NCI-H1092 treated with DMSO at 0.1 percent for 48 hours (cell line): ENCODE results near the gene RASD2.

Experiments used
- DNase-seq: peaks from one replicate; lab custom pipeline; 2025; lab: John Stamatoyannopoulos, UW

Gene RASD2

DNA sequence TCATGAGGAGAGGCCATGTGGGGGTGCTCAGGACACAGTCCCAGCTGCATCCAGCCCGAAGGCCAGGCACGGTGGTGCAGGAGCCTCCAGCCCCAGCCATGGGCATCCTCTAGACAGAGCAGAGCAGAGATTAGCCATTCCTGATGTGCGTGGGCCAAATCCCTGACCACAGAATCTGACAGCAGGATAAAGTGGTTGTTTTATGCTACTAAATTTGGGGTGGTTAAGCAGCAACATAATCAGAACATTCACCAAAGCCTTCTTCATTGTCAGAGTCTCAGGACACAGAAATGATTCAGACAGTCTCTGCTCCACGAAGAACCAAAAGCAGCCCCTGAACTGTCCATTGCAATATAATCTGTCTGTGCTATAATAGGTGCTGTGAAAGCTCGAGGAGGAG lies 19.7 kb downstream of the RASD2 start:
- DNase-seq = no peak

DNA sequence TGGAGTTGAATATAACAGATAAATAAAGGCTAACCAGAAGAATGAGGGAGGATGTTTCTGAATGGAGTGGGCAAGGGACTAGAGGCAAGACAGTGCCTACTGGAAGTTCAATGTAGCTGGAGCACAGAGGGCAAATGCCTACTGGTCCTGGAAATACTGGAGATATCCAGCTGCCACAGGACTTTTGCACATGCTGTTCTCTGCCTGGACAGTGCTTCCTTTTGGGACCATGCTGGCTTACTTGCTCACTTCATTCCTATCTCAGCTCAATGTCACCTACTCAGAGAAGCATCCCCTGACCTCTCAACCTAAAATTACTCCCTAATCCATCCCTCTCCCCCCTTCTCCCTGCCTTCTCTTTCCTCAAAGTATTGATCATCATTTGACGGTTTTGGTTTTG lies 20.2 kb downstream of the RASD2 start:
- DNase-seq = no peak

DNA sequence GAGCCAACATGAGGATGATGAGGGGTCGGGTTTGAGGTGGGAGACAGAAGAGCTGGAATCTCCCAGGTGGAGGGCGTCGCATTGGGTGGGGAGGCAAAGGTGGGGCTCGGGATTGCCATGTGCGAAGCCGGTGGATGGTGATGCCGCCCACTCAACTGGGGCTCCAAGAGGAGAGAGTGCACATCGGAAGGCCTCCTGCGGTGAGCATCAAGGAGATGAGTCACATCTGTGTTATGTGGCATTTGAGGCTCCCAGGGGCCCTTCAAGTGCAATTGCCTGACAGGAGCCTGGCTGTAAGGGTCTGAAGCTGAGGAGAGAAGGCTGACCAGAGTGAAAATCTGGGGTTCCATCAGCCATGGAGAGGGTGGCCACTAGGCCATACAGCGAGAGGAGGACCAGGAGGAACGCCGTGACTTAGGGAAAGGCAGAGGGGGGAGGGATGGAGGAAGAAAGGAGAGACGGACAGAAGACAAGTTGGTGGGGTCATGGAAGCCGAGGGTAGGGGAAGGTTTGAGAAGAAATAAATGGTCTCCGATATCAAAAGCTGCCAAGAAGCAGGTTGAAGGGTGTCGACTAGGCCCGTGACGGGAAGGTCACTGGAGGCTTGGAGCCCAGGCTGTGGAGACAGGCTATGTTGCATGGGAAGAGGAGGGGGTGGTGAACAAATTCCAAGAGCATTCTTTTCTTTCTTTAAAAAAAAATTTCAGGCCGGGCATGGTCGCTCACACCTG lies 21.3 kb downstream of the RASD2 start:
- DNase-seq = no peak

DNA sequence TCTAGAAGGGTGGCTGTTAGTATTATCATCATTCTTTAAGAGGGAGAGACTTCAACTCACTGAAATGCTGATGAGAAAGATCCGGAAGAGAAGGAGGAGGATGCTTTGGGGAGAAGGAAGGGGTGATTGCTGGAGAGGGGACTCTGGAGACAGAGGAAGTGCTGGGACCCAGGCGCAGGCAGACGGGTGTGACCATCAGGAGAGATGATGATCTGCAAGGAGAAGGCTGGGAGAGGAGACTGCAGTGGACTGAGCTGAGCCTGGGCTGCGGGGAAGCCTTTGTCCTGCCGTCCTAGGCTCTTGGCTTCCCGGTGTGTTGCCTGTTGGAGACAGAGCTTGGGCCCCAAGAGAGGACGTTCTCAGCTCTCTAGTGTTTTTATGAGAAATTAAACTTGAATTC lies 22.6 kb downstream of the RASD2 start:
- no peak for DNase-seq

DNA sequence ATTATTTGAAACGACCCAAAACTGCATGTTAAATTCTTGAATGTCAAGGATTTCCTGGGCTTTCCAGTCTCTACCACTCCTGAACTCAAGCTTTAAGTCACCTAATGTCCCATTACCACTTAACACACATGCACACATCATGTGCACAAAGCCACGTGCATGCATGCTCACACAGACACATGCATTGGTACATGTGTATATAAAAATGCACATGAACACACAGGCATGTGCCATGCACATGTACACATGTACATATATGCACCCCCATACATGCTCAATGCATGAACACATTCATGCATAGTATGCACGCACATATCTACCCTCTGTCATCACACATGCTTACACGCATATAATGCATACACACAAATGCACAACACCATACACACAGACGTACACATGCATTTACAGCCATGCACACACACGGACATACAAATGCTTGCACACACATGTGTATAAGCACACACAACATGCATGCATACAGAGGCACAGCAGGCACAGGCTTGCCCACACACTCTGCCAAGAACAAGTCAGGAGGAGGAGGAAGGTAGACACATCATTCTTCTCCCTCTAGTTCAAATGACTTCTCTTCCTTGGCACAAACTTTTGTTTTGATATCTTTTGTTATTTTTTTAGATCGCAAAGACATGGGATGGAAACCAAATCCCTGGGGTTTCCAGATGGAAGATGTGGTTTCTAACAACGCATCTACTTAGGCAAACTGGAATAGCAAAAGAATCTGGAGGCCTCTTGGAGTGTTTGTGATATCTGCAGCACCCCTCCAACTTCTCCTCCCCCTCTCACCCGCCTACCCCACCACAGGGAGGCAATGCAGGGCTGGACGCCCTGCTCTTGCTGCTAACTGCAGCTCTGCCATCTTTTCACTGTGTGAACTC lies 24.6 kb downstream of the RASD2 start:
- DNase-seq = no peak

DNA sequence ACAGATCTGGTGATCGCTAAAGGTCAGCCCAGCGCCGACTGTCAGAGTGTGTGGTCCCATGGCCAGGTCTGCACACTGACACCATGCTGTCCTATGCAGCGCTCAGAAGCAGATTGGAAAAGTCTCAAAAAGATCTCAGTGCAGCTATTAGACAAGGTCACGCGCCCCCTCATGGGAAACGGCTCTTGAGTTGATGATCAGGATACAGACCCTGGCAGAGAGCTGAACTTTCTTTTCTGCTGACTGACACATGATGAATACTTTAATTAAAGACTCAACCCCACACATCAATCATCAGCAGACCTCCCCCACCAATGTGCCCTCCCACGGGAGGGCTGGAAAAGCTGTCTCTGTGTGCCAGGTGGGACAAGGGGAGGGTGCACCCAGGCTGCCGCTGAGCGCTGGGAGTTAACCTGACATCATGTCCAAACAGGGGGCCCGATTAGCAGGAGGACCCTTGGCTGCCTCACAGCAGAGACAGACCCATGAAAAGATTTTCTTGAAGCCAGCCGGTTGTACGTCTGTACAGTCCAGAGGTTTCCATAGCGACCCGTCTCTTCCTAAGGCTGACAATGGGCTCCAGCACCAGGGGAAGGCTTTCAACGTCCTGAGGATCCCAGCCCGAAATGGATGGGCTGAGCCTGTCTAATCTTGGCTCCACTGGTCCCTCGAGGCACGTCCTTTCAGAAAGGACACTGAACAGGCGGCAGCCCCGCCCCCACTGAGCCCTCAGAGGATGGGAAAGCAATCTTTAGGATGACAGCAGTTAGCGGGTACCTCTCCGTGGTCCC lies 26.9 kb downstream of the RASD2 start:
- peak; percentile 27 for DNase-seq

DNA sequence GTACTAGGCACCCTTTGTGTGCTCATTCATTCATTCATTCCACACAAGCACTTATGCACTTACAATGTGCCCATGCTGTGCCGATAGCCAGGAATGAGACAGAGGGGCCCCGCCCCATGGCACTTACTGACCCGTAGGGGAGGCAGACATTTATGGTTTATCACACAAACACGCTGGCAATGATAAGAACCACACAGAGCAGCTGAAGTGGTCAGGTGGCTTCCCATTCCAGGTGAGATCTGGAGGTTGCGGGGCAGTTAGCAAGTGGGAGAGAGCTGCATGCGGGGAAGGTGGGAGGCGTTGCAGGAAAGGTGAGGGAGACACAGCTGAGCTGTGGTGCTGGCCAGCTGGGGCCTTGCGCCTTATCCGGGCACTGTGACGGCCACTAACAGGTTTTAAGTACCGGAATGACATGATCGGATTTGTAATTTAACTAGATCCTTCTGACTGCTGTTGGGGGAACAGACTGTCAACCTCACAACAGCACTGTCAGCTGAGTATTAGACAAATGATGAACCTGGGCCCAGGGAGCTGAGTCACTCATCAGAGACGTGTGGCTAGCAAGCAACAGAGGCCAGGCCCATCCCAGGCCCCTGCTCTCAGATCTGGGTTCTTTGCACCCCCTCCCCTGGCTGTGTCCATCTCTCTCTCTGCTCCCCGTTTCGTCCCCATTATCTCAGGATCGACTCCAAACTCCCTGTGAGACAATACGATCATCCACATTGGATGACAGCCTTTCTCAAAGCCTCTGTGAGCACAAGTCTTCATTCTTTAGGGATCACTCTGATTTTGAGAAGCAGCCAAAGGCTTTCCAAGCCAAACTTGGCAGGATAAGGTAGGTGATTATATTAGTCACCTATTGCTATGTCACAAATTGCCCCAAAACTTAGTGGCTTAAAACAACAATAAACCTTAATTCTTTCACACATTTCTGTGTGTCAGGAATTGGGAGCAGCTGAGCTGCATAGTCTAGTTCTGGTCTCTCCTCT lies 28.4 kb downstream of the RASD2 start:
- no peak for DNase-seq

DNA sequence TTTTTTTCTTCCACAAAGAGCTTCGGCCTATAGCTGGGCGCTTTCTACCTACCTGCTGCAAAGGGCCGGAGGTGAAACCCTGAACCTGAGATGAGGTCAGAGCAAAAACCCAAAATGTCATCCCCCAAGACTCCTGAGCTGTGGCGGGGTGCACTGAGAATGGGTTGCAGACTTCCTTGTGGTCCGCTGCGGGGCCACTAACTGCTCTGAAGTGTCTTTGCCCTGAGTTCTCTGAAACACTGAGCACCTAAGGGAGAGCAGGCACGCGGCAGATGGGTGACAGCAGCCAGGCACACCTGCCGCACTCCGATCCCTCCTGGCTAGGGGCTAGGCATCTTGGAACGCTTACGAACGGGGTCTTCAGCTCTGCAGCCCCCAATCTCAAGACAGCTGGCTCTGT lies 29.3 kb downstream of the RASD2 start:
- no peak for DNase-seq

DNA sequence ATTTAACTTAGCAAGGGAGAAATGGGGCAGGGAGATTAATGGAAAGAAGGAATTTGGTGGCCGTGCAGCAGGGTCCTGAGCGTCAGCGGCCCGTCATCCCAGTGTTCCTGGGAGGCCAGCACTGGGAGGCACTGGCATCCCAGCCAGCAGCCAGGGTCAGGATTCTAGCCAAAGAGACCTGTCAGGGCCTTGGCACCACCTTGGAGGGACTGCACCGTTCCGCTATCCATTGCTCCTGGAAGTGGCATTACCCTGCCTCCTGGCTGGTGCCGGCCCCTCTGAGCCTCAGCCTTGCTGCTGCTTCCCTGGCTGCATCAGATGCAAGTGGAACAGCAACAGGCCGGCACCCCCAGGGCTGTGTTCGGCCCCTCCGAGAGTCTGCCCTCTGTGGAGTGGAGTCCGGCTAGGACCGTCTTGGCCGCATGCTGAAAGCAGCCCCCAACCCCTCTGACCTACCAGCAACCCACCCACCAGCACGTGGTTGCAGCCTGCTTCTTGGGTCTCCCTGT lies 30.1 kb downstream of the RASD2 start:
- no peak for DNase-seq

DNA sequence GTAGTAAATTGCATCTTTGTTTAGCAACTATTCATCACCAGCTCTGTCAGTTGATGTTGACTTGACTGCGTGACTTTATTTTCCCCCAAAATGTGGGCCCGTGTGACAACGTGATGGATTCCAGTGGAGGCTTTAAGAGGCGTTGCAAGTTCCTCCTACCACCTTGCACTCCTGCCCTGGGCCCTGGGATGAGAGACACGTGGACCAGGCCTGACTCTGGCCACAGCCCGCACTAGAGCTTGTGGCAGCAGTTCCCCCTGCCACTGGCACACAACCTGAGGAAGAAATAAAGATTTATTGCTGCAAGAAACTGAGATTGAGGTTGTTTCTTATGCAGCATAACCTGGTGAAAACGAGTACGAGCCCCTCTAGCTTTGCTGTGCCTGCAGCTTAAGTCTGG lies 31.9 kb downstream of the RASD2 start:
- no peak for DNase-seq

DNA sequence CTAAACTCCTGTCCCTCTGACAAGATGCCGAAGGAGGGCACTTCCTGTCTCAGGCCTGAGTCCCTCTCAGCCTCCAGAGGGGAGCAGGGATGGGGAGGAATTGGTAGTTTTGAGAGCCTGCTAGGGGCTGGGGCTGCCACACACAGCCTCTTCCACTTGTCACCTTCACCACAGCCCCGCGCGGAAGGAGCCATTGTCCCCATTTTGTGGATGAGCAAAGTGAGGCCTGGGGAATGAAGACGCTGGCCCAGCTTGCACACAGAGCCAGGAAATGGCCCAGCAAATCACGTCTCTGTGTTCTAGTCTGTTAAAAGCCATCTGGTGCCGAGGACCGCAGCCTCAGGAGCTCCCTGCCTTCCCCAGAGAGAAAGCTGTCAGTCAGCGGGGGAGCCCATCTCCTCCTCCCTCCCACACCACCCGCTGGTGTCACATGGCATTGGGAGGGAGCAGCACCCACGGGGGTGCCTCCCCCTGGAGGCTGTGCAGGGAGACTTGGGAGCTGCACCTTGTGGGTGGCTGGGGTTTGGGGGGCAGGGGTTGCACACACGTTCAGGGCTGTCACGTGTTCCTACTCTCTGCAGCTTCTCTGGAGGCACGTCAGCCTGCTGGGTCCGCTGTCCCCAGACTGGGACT lies 34.6 kb downstream of the RASD2 start:
- no peak for DNase-seq

DNA sequence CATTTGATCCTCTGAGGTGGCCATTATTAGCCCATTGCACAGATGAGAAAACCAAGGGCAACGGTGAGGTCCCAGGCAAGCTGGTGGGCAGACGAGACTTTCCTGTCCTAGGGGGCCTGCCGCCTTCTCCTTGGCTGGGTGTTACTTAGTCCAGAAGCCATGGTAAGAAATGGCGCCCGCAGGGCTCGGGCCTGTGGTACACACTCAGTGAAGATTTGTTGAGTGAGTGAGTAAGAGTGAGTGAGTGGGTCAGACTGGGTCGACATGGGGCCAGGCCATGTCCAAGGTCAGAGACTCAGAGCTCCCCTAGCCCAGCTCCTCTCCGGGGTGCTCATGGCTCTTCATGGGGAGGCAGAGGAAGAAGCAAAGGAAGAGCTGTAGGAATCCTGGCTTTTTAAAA lies 36.0 kb downstream of the RASD2 start:
- DNase-seq = no peak

DNA sequence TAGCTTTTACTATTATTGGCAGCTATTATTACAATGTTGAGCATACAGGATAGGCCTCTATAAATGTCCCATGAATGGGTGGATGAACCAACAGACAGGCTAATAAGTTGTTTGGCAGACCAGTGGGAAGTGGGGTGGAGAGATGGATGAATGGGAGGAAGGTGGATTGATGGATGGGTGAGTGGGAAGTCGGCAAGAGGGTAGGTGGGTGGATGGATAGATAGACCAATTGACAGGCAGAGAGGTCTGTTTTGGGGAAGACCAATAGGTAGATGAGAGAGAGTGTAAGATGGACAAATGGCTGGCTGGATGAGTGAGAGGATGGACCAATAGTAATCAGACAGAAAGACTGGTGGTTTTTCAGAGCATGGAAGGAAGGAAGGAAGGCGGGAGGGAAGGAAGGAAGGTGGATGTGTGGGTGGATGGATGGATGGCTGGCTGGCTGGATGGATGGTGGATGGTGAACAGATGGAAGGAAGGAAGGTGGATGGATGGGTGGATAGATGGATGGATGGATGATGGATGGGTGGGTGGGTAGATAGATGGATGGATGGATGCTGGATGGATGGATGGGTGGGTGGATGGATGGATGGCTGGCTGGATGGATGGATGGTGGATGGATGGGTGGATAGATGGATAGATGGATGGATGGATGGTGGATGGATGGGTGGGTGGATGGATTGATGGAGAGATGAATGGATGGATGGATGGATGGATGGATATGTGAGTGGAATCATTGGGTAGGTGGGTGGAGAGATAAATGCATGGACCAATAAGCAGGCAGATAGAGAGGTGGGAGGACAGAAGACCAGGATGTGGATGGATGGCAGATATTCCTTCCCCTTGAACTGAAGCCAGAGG lies 37.4 kb downstream of the RASD2 start:
- DNase-seq = no peak

DNA sequence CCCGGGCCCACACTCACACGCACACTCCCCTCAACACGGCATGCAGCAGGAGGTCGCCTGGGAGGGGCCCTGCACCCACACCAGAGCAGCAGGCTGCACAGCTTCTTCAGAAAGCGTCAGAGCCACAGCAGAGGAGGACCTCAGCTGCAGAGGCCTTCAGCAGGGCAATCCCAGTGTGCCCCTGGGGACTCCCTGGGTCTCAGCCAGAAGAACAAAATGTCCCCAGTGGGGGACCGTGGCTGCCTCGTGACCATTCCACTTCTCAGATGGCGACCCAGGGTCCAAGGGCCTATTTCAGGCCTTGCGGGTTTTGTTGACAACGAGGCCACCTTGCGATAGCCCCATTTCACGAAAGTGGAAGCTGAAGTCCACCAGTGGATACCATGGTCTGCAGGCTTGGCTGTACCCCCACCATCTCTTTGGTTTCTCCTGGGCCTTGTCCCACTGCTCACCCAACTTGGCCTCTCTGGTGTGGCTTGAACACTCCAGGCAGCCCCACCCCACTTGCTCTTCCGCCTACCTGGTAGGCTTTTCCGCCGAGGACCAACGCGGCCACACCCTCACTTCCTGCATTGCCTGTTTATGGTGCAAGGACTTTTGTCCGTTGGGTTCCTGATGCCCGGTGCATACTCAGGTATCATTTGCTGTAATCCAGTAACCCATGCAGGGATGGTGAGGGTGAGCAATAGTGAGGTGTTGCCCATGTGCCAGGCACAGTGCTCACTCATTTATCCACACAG lies 38.4 kb downstream of the RASD2 start:
- no peak for DNase-seq

DNA sequence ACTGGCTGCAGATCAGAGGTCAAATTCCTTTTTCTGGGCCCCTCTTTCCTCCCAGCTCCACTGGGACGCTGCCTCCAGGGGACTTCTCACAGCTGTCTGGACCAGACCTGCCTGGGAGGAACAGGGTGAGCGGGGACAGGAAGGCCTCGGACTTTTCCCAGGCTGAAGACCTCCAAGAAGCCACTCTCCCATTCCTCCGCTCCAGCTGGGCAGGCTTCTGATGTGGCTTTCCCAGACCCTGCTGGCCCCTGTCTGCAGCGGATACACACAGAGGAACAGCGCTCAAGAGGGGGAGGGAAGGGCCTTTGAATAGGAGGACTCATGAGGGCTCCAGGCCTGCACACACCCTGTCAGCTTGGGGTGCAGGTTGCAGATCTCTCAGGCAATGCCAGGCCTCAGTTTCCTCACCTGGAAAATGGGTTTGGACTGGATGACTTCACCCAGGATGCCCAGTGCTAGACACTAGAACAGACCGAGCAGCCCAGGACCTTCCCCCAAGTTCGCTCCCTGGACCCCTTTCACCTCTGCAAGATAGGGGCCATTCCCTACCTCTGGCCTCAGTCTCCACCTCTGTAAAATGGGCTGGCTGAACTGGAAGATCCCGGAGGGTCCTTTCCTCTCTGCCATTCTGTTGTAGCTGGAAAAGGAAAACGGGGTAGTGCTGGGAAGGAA lies 39.9 kb downstream of the RASD2 start:
- DNase-seq = no peak

DNA sequence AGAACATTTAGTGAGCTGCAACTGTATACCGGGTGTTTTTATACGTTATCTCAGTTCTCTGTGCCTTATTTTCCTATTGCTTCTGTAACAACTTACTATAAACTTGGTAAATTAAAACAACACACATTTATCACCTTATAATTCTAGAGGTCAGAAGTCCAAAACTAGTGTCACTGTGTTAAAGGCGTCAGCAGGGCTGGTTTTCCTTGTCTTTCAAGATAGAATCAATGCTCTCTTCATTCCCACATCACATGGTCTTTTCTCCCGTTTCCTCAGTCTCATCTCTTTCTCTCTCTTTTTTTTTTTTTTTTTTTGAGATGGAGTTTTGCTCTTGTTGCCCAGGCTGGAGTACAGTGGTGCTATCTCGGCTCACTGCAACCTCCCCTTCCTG lies 40.4 kb downstream of the RASD2 start:
- DNase-seq = no peak

DNA sequence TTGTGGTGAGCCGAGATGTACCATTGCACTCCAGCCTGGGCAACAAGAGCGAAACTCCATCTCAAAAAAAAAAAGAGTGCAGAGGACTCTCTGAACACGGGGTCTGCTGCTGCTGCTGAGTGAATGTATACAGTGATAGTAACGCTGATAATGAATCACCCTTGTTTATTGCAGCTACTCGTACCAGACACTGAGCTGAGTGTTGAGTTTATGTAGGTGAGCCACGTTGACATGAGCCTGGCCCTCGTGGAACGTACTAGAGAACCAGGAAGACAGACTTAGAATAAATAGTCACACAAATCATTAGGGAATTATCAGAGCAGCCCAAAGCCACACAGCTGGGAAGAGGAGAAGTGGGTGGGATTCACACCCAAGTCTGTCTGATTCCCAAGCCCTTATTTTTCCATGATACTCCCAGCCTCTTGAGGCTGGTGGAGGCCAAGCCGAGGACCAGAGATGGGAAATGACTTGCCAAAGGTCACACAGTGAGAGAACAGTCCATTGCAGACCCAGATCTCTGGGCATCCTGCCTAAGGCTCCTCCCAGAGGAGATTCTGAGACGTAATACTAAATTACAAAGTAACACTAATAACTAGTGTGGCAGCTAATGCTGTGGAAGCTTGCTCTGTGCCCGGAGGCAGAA lies 41.7 kb downstream of the RASD2 start:
- DNase-seq = no peak
